NCI-H510A treated with DMSO at 0.1 percent for 48 hours (cell line): ENCODE measurements around the gene VEGFA.

ENCODE experiments used
- DNase-seq: peaks from one replicate; lab custom pipeline; 2025; lab: John Stamatoyannopoulos, UW

The VEGFA gene

GRCh38 chr6:43759136-43759906 lies 10.7 kb upstream of the VEGFA start:
- DNase-seq: no peak

DNA sequence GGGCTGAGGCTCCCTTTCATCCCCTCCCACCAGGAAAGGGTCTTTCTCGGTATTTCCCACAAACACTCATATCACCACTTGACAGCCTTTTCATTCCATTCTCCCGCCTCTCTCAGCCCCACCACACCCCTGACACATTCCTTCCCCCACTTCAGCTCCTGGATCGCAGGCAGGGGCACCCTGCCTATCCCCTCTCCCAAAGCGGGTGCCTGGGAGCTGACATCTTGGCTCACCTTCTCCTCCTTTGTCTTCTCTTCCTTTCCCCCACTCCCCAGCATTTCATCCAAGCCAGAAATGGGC lies 10.2 kb upstream of the VEGFA start:
- no peak for DNase-seq

GRCh38 chr6:43760210-43761168 lies 9.5 kb upstream of the VEGFA start:
- DNase-seq: no peak

- DNase-seq: no peak
Measured at GRCh38 chr6:43761666-43762409, 8.2 kb upstream of the VEGFA start.

DNA sequence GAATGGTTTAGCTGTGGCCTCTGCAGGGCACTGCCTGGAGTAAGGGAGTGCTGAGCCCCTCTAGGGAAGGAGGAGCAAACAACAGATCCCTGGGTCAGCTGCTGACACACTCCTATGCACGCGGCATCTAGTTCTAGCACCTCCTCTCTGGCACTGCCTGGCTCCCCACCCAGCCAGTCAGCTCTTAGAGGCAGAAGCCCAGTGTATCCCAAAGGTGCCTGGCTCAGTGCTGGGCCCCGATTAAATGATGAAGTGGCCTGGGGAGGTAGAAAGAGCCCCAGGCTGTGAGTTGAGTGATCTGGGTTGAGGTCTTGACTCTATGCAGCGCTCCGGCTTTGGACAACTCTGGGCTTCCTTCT lies 7.6 kb upstream of the VEGFA start:
- no peak for DNase-seq

DNA sequence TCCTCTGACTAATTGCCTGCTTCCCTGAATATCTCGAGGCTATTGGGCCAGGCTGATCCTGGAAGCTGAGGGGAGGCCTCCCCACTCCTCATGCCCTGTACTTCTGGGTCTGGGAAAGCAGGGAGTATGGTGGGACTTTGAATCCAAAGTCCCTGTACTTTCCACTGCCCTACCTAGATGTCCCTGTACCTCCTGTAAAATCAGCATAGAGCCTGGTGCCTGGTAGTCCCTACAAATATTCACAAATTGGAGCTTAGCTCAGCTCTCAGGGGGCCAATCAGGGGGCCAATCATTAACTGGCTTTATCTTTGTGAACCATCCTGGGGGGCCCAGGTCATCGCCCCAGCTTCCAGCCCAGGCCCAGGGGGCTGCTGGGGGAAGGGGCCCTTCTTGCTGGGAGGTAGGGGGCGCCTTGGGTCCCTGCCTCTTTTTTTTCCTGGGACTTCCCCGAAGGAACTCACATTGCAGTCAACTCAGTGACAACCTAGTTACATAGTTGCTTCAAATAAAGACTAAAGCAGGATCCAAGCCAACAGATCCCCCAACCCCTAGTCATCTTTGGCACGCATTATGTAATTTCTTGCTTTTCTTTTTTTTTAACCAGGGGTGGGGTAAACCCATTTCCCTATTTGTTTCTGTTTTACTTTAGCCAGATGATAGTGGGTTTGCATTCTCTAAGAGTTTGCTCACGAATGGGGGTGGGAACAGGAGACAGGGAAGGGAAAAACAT lies 6.9 kb upstream of the VEGFA start:
- DNase-seq: no peak

- DNase-seq: no peak
Measured at GRCh38 chr6:43763812-43764522, 6.0 kb upstream of the VEGFA start.

GRCh38 chr6:43764772-43765171 lies 5.2 kb upstream of the VEGFA start:
- DNase-seq: no peak

GRCh38 chr6:43765776-43766499 lies 4.1 kb upstream of the VEGFA start:
- no peak for DNase-seq

GRCh38 chr6:43766500-43766853 lies 3.5 kb upstream of the VEGFA start:
- DNase-seq: no peak

GRCh38 chr6:43766964-43767461 lies 3.0 kb upstream of the VEGFA start:
- no peak for DNase-seq

DNA sequence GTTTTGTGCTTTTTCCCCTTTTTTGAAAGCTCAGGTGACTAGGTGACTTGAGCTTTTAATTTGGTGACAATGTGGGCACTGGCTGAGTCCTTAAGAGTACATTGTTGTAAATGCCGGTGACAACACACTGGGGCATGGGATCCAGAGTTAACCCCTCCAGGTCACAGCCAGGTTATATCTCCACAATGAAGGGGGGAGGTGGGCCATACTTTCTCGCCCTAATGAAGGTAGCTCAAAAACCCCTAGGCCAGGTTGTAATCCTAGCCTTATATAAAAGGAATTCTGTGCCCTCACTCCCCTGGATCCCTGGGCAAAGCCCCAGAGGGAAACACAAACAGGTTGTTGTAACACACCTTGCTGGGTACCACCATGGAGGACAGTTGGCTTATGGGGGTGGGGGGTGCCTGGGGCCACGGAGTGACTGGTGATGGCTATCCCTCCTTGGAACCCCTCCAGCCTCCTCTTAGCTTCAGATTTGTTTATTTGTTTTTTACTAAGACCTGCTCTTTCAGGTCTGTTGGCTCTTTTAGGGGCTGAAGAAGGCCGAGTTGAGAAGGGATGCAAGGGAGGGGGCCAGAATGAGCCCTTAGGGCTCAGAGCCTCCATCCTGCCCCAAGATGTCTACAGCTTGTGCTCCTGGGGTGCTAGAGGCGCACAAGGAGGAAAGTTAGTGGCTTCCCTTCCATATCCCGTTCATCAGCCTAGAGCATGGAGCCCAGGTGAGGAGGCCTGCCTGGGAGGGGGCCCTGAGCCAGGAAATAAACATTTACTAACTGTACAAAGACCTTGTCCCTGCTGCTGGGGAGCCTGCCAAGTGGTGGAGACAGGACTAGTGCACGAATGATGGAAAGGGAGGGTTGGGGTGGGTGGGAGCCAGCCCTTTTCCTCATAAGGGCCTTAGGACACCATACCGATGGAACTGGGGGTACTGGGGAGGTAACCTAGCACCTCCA lies 2.2 kb upstream of the VEGFA start:
- DNase-seq: no peak

DNA sequence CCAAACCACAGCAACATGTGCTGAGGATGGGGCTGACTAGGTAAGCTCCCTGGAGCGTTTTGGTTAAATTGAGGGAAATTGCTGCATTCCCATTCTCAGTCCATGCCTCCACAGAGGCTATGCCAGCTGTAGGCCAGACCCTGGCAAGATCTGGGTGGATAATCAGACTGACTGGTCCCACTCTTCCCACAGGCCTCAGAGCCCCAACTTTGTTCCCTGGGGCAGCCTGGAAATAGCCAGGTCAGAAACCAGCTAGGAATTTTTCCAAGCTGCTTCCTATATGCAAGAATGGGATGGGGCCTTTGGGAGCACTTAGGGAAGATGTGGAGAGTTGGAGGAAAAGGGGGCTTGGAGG lies 1.5 kb upstream of the VEGFA start:
- DNase-seq: no peak

DNA sequence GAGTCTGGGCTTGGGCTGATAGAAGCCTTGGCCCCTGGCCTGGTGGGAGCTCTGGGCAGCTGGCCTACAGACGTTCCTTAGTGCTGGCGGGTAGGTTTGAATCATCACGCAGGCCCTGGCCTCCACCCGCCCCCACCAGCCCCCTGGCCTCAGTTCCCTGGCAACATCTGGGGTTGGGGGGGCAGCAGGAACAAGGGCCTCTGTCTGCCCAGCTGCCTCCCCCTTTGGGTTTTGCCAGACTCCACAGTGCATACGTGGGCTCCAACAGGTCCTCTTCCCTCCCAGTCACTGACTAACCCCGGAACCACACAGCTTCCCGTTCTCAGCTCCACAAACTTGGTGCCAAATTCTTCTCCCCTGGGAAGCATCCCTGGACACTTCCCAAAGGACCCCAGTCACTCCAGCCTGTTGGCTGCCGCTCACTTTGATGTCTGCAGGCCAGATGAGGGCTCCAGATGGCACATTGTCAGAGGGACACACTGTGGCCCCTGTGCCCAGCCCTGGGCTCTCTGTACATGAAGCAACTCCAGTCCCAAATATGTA lies 957 bp upstream of the VEGFA start:
- DNase-seq: no peak

- peak; percentile 68 for DNase-seq
Measured at GRCh38 chr6:43770372-43771209, 580 bp downstream of the VEGFA start.

DNA sequence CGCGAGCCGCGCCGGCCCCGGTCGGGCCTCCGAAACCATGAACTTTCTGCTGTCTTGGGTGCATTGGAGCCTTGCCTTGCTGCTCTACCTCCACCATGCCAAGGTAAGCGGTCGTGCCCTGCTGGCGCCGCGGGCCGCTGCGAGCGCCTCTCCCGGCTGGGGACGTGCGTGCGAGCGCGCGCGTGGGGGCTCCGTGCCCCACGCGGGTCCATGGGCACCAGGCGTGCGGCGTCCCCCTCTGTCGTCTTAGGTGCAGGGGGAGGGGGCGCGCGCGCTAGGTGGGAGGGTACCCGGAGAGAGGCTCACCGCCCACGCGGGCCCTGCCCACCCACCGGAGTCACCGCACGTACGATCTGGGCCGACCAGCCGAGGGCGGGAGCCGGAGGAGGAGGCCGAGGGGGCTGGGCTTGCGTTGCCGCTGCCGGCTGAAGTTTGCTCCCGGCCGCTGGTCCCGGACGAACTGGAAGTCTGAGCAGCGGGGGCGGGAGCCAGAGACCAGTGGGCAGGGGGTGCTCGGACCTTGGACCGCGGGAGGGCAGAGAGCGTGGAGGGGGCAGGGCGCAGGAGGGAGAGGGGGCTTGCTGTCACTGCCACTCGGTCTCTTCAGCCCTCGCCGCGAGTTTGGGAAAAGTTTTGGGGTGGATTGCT lies 1.3 kb downstream of the VEGFA start:
- peak; percentile 57 for DNase-seq

DNA sequence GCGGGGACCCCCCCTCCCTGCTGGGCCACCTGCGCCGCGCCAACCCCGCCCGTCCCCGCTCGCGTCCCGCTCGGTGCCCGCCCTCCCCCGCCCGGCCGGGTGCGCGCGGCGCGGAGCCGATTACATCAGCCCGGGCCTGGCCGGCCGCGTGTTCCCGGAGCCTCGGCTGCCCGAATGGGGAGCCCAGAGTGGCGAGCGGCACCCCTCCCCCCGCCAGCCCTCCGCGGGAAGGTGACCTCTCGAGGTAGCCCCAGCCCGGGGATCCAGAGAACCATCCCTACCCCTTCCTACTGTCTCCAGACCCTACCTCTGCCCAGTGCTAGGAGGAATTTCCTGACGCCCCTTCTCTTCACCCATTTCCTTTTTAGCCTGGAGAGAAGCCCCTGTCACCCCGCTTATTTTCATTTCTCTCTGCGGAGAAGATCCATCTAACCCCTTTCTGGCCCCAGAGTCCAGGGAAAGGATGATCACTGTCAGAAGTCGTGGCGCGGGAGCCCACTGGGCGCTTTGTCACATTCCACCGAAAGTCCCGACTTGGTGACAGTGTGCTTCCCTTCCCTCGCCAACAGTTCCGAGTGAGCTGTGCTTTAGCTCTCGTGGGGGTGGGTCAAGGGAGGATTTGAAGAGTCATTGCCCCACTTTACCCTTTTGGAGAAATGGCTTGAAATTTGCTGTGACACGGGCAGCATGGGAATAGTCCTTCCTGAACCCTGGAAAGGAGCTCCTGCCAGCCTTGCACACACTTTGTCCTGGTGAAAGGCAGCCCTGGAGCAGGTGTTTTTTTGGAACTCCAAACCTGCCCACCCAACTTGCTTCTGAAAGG lies 2.1 kb downstream of the VEGFA start:
- peak; percentile 42 for DNase-seq
